ENCODE measurements around the gene F8. TPM values are rescaled to one million over a fixed set of nuclear protein-coding genes. Genes with fewer than 3 reads are reported as not detected.

Gene F8
- total and polyA plus RNA-seq, 2 of the 4 experiments (the other 2 are of a cell fraction): 1.4 to 1.5 TPM

DNA sequence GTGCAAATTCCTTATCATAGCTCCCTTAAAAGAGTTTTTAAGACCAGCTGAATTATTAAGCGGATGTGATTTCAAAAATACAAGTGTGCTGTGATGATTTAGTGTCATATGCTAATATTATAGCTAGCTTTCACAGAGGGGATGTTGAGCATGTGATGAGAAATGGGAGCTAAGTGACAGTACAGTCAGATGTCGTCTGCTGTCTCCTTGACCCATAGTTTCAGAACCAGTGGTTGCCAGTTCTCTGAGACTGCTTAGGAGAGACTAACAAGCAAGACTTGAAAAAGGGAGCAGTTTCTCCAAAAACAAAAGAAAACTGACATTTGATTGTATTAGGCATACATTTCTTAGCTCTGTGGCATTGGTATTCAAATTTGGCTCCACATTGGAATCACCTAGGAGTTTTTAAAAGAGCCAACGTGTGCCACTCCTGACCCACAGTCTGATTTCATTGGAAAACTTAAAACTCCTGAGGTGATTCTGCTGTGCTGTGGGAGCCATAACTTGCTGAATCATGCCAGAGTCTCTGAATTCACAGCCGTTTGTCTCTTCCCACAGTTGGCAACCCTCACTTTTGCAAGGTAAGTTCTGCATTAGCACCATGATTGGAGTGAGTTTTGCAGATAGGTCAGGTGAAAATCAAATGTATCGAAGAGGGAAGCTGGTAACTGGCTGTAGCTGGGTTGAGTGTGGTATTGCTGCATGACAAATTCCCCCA, 24.4 kb upstream of the F8 start:
- Histone ChIP-seq H3K27me3 (ENCODE audit: control insufficient read depth, insufficient read depth, low read length) (no peaks in the 10 kb centered on the region), H2BK120ac (ENCODE audit: low read depth, low read length) (no peak overlapping the region), H3K18ac (ENCODE audit: low read depth, low read length) (no peak overlapping the region), H3K14ac (replicated peaks; ENCODE audit: low read depth, low read length) (no peak overlapping the region), H3K4me2 (ENCODE audit: low read depth, low read length) (no peak overlapping the region), H3K23ac (ENCODE audit: low read depth, low read length) (no peak overlapping the region), H2AK9ac (replicated peaks; ENCODE audit: low read depth, low read length, poor library complexity) (no peak overlapping the region), H4K5ac (ENCODE audit: low read depth, low read length) (no peak overlapping the region), H3K9ac (ENCODE audit: low read depth, low read length) (no peak overlapping the region), H2BK15ac (ENCODE audit: low read depth, low read length) (no peak overlapping the region), H3K4ac (ENCODE audit: low read depth, low read length) (no peak overlapping the region), H3K56ac (ENCODE audit: extremely low read depth, insufficient read depth, low read length) (no peak overlapping the region), H2AFZ (replicated peaks; ENCODE audit: low read length, poor library complexity) (no peak overlapping the region), H3K36me3 (ENCODE audit: control insufficient read depth, insufficient read depth, low read length) (no peaks in the 10 kb centered on the region), H3K9me3 (ENCODE audit: control insufficient read depth, insufficient read depth, low read length) (no peaks in the 10 kb centered on the region), H4K8ac (ENCODE audit: low read depth in 2 of 2, low read length in 2 of 2) (no peak overlapping the region), H4K91ac (ENCODE audit: insufficient read depth, low read depth, low read length) (no peak overlapping the region), H4K20me1 (ENCODE audit: insufficient read depth, low read length) (no peaks in the 10 kb centered on the region), H3K9me1 (ENCODE audit: insufficient read depth, low read length) (no peaks in the 10 kb centered on the region), H3K79me1 (ENCODE audit: low read depth in 1 of 2, low read length in 2 of 2) (no peaks in the 10 kb centered on the region), H3K4me3 (ENCODE audit: insufficient read depth, low read depth, low read length) (no peak overlapping the region), H2AK5ac (ENCODE audit: low read depth, low read length) (no peak overlapping the region), H3K27ac (ENCODE audit: insufficient read depth, low read length) (no peak overlapping the region), H2BK5ac (ENCODE audit: low read depth, low read length, poor library complexity, severe bottlenecking) (no peak overlapping the region), H3K4me1 (ENCODE audit: control insufficient read depth, insufficient read depth, low read length) (no peaks in the 10 kb centered on the region), H2BK20ac (ENCODE audit: low read depth, low read length) (no peak overlapping the region)
- dilution Hi-C loops (cut with HindIII; ENCODE audit: low sequenced_read_pairs, unreplicated experiment): no loop called here
- intact Hi-C loops (cut with micrococcal nuclease): no loop called here
- CTCF ChIA-PET: no interaction called here
- POLR2A ChIA-PET (ENCODE audit: unreplicated experiment): no interaction called here
- BruUV-seq (replicated peaks): no TSS peak
- in situ Hi-C loops (cut with MboI; ENCODE audit: low sequenced_read_pairs): no loop called here
- DNase-seq (no peak), ATAC-seq (ENCODE audit: low read depth) (no peak)
- no CpG with 5 or more reads among the region's 5 CpGs for WGBS, 2 experiments (ENCODE audit: extremely low coverage in 2 of 2, insufficient read length in 1 of 2)
- TF ChIP-seq RCOR1 (IDR thresholded peaks at IDR 0.05; ENCODE audit: insufficient replicate concordance, low read length) (no peak), RAD21 (IDR thresholded peaks at IDR 0.05; ENCODE audit: low read length) (no peak), NFE2L2 (IDR thresholded peaks at IDR 0.05; ENCODE audit: low read depth, low read length) (no peak), MXI1 (IDR thresholded peaks at IDR 0.05; ENCODE audit: borderline replicate concordance, low read depth, low read length) (no peak), MAZ (IDR thresholded peaks at IDR 0.05; ENCODE audit: borderline replicate concordance, low read depth, low read length) (no peak), CEBPB (IDR thresholded peaks at IDR 0.05; ENCODE audit: low read depth, low read length) (no peak), SMC3 (IDR thresholded peaks at IDR 0.05; ENCODE audit: low read depth, low read length) (no peak), BHLHE40 (IDR thresholded peaks at IDR 0.05; ENCODE audit: low read depth, low read length) (no peak)
- TF ChIP-seq, protein P1, sequence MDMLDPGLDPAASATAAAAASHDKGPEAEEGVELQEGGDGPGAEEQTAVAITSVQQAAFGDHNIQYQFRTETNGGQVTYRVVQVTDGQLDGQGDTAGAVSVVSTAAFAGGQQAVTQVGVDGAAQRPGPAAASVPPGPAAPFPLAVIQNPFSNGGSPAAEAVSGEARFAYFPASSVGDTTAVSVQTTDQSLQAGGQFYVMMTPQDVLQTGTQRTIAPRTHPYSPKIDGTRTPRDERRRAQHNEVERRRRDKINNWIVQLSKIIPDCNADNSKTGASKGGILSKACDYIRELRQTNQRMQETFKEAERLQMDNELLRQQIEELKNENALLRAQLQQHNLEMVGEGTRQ (IDR thresholded peaks at IDR 0.05; ENCODE audit: low read depth, low read length): no peak
